ENCODE data around the gene ZDHHC22.

Gene ZDHHC22

GRCh38 chr14:77097006-77097699 is 44.4 kb downstream of the ZDHHC22 start:
- TF ChIP-seq TAF1 (IDR thresholded peaks at IDR 0.05; ENCODE audit: low read depth) (no peak), EP300 (IDR thresholded peaks at IDR 0.05; ENCODE audit: borderline replicate concordance) (no peak), REST (IDR thresholded peaks at IDR 0.05; ENCODE audit: low read depth) (no peak; the same call in 1 of the 2 replicates), CEBPB (IDR thresholded peaks at IDR 0.05) (no peak), USF1 (IDR thresholded peaks at IDR 0.05) (no peak), ZBTB7A (IDR thresholded peaks at IDR 0.05; ENCODE audit: low read depth) (no peak), TCF12 (IDR thresholded peaks at IDR 0.05; ENCODE audit: low read depth) (no peak), YY1 (IDR thresholded peaks at IDR 0.05; ENCODE audit: low read depth) (no peak), TEAD4 (IDR thresholded peaks at IDR 0.05) (no peak), CREB1 (IDR thresholded peaks at IDR 0.05; ENCODE audit: low read depth) (no peak), EGR1 (IDR thresholded peaks at IDR 0.05) (no peak), NFIC (IDR thresholded peaks at IDR 0.05) (no peak), FOXM1 (IDR thresholded peaks at IDR 0.05; ENCODE audit: borderline replicate concordance, low read depth) (no peak), RAD21 (IDR thresholded peaks at IDR 0.05; ENCODE audit: low read depth) (no peak), MAX (IDR thresholded peaks at IDR 0.05) (no peak)

GRCh38 chr14:77094672-77095284 is 46.8 kb downstream of the ZDHHC22 start:
- TF ChIP-seq RAD21 (IDR thresholded peaks at IDR 0.05; ENCODE audit: low read depth) (peak; percentile 96), TAF1 (IDR thresholded peaks at IDR 0.05; ENCODE audit: low read depth) (no peak)

- TF ChIP-seq CEBPB (IDR thresholded peaks at IDR 0.05) = no peak
- no peak for TF ChIP-seq RAD21 (IDR thresholded peaks at IDR 0.05; ENCODE audit: low read depth)
- TF ChIP-seq TEAD4 (IDR thresholded peaks at IDR 0.05) = no peak
- no peak for TF ChIP-seq ZBTB7A (IDR thresholded peaks at IDR 0.05; ENCODE audit: low read depth)
- TF ChIP-seq TCF12 (IDR thresholded peaks at IDR 0.05; ENCODE audit: low read depth) = no peak
- no peak for TF ChIP-seq EP300 (IDR thresholded peaks at IDR 0.05; ENCODE audit: borderline replicate concordance)
- TF ChIP-seq CREB1 (IDR thresholded peaks at IDR 0.05; ENCODE audit: low read depth) = no peak
- no peak for TF ChIP-seq TAF1 (IDR thresholded peaks at IDR 0.05; ENCODE audit: low read depth)
- TF ChIP-seq EGR1 (IDR thresholded peaks at IDR 0.05) = no peak
- TF ChIP-seq NFIC (IDR thresholded peaks at IDR 0.05) = no peak
- no peak for TF ChIP-seq FOXM1 (IDR thresholded peaks at IDR 0.05; ENCODE audit: borderline replicate concordance, low read depth)
- TF ChIP-seq USF1 (IDR thresholded peaks at IDR 0.05) = no peak
- TF ChIP-seq REST (IDR thresholded peaks at IDR 0.05; ENCODE audit: low read depth) = no peak
- TF ChIP-seq YY1 (IDR thresholded peaks at IDR 0.05; ENCODE audit: low read depth) = no peak
- no peak for TF ChIP-seq MAX (IDR thresholded peaks at IDR 0.05)
Measured at GRCh38 chr14:77092676-77093075, 48.9 kb downstream of the ZDHHC22 start.

- TF ChIP-seq USF1 (IDR thresholded peaks at IDR 0.05) (no peak), YY1 (IDR thresholded peaks at IDR 0.05; ENCODE audit: low read depth) (no peak), MAX (IDR thresholded peaks at IDR 0.05) (no peak), TEAD4 (IDR thresholded peaks at IDR 0.05) (no peak), CEBPB (IDR thresholded peaks at IDR 0.05) (no peak)
Measured at GRCh38 chr14:77091518-77091917, 50.1 kb downstream of the ZDHHC22 start.

GRCh38 chr14:77088645-77089044 is 52.9 kb downstream of the ZDHHC22 start:
- TF ChIP-seq CEBPB (IDR thresholded peaks at IDR 0.05) = no peak
- TF ChIP-seq USF1 (IDR thresholded peaks at IDR 0.05) = no peak
- no peak for TF ChIP-seq MAX (IDR thresholded peaks at IDR 0.05)
- no peak for TF ChIP-seq TCF12 (IDR thresholded peaks at IDR 0.05; ENCODE audit: low read depth)
- TF ChIP-seq ZBTB7A (IDR thresholded peaks at IDR 0.05; ENCODE audit: low read depth) = no peak
- TF ChIP-seq REST (IDR thresholded peaks at IDR 0.05; ENCODE audit: low read depth) = no peak
- no peak for TF ChIP-seq TEAD4 (IDR thresholded peaks at IDR 0.05)
- TF ChIP-seq EGR1 (IDR thresholded peaks at IDR 0.05) = no peak
- no peak for TF ChIP-seq YY1 (IDR thresholded peaks at IDR 0.05; ENCODE audit: low read depth)
- TF ChIP-seq TAF1 (IDR thresholded peaks at IDR 0.05; ENCODE audit: low read depth) = no peak
- no peak for TF ChIP-seq FOXM1 (IDR thresholded peaks at IDR 0.05; ENCODE audit: borderline replicate concordance, low read depth)
- TF ChIP-seq RAD21 (IDR thresholded peaks at IDR 0.05; ENCODE audit: low read depth) = no peak
- TF ChIP-seq EP300 (IDR thresholded peaks at IDR 0.05; ENCODE audit: borderline replicate concordance) = no peak
- no peak for TF ChIP-seq NFIC (IDR thresholded peaks at IDR 0.05)
- TF ChIP-seq CREB1 (IDR thresholded peaks at IDR 0.05; ENCODE audit: low read depth) = no peak
